ENCODE measurements around the gene GLT8D1.

The GLT8D1 gene

DNA sequence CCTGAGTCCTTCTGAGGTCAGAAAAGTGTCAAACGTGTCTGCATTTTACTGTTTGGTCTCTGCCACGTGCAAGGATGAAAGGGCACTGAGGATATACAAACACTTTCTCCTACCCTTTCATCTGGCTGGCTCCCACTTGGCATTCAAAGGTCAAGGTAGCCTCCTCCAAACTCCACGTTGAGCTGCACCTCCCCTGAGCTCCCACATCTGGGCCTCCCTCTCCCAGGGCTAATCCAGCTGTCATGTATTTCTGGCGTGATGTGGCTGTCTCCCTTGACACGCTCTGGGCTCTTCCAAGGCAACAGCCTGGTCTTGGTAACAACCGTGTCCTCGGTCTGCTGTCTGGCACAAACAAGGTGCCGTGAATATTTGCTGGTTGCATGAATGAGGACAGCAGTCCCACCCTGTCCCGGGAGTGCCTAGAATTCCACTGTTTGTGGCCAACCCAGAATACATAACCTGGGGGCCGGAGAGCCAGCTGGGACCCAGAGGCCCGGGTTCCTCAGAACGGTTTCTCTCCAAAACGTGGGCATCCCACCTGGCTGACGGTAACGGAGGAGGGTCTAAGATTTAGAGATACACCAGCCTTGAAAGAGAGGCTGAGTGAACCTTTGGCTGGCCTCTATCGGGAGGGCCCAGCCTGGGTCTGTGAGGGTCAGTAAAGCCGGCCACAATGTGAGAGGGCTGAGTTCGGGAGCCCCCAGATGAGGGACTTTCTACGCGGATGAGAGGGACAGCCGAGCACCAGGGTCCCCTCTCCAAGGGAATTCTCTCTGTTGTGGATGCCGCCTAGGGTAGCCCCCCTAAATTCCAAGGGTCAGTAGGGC lies 767 bp downstream of the GLT8D1 start:
- Histone ChIP-seq H3K27me3 (ENCODE audit: low read length) (no peaks in the 10 kb centered on the region), H3K27ac (ENCODE audit: low read depth, low read length) (peak overlapping the region; percentile 84), H3K4me2 (ENCODE audit: low read depth, low read length, poor library complexity, severe bottlenecking) (peak overlapping the region; percentile 81), H3K4me3 (ENCODE audit: insufficient read depth, low read length, poor library complexity, severe bottlenecking) (peak overlapping the region; percentile 84), H3K9me2 (replicated peaks; ENCODE audit: insufficient read depth, low read length) (no peaks in the 10 kb centered on the region), H3F3A (ENCODE audit: insufficient read depth) (peaks cover 35% of the 10 kb centered on the region), H3K36me3 (ENCODE audit: low read length) (0 out of 2 replicates have a peak, but pooled peaks cover 8% of the 10 kb centered on the region), H3K9me3 (ENCODE audit: insufficient read depth, low read length) (no peaks in the 10 kb centered on the region), H2AFZ (ENCODE audit: low read depth, low read length, severe bottlenecking) (peak overlapping the region; percentile 55), H3K79me2 (ENCODE audit: insufficient read depth, low read length) (peaks cover 32% of the 10 kb centered on the region; the same call in 1 of the 2 replicates), H4K20me1 (ENCODE audit: low read depth, low read length) (no peaks in the 10 kb centered on the region), H3K9ac (ENCODE audit: low read length) (peak overlapping the region; percentile 82)
- TF ChIP-seq, protein P1, sequence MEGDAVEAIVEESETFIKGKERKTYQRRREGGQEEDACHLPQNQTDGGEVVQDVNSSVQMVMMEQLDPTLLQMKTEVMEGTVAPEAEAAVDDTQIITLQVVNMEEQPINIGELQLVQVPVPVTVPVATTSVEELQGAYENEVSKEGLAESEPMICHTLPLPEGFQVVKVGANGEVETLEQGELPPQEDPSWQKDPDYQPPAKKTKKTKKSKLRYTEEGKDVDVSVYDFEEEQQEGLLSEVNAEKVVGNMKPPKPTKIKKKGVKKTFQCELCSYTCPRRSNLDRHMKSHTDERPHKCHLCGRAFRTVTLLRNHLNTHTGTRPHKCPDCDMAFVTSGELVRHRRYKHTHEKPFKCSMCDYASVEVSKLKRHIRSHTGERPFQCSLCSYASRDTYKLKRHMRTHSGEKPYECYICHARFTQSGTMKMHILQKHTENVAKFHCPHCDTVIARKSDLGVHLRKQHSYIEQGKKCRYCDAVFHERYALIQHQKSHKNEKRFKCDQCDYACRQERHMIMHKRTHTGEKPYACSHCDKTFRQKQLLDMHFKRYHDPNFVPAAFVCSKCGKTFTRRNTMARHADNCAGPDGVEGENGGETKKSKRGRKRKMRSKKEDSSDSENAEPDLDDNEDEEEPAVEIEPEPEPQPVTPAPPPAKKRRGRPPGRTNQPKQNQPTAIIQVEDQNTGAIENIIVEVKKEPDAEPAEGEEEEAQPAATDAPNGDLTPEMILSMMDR (IDR thresholded peaks at IDR 0.05; ENCODE audit: insufficient read depth, low read length, poor library complexity, severe bottlenecking): no peak
- no peak for TF ChIP-seq EZH2phosphoT487 (conservative IDR thresholded peaks at IDR 0.05; ENCODE audit: low read length)

DNA sequence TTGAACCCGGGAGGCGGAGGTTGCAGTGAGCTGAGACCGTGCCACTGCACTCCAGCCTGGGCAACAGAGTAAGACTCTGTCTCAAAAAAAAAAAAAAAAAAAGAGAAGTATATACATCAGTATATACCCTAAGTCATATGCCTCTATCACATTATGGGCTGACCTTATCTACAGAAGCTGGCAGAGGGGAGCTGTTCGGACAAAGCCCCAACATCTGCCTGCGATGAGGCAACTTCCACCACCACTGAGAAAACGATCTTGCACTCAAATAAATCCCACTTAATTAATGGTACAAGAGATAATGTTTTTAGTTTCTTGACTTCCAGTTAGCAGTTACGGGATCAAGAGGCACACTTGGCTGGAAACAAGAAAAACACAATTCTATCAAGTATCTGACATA lies 2.2 kb downstream of the GLT8D1 start:
- TF ChIP-seq, protein P1 (IDR thresholded peaks at IDR 0.05; ENCODE audit: insufficient read depth, low read length, poor library complexity, severe bottlenecking): no peak
- TF ChIP-seq EZH2phosphoT487 (conservative IDR thresholded peaks at IDR 0.05; ENCODE audit: low read length): no peak
- H3K4me2 ChIP-seq (ENCODE audit: low read depth, low read length, poor library complexity, severe bottlenecking): no peak overlapping the region

DNA sequence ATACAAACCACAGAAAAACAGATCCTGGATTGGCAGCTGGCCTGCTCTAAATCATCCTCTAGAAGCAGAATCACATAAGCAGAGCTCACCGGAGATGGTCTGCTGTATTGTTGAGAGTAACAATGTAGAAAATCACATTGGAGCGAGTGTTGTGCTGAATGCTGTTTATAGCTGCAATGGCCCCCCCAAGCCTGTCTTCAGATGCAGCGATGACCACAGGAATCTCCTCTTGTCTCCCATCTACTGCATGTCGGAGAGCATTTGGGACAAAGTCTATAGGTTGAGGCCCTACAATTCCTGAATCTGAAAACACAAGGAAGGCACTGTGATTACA lies 8.0 kb downstream of the GLT8D1 start:
- Histone ChIP-seq H4K20me1 (ENCODE audit: low read depth, low read length) (no peaks in the 10 kb centered on the region), H3K4me2 (ENCODE audit: low read depth, low read length, poor library complexity, severe bottlenecking) (no peak overlapping the region), H3K9me2 (replicated peaks; ENCODE audit: insufficient read depth, low read length) (no peaks in the 10 kb centered on the region), H3K36me3 (ENCODE audit: low read length) (peaks cover 41% of the 10 kb centered on the region), H3F3A (ENCODE audit: insufficient read depth) (peaks cover 68% of the 10 kb centered on the region), H3K27me3 (ENCODE audit: low read length) (no peaks in the 10 kb centered on the region), H3K79me2 (ENCODE audit: insufficient read depth, low read length) (no peaks in the 10 kb centered on the region), H3K9ac (ENCODE audit: low read length) (no peak overlapping the region), H3K27ac (ENCODE audit: low read depth, low read length) (peak overlapping the region; percentile 6; the same call in 1 of the 2 replicates), H3K9me3 (ENCODE audit: insufficient read depth, low read length) (no peaks in the 10 kb centered on the region), H3K4me3 (ENCODE audit: insufficient read depth, low read length, poor library complexity, severe bottlenecking) (no peak overlapping the region), H2AFZ (ENCODE audit: low read depth, low read length, severe bottlenecking) (no peak overlapping the region)
- TF ChIP-seq, protein P1 (IDR thresholded peaks at IDR 0.05; ENCODE audit: insufficient read depth, low read length, poor library complexity, severe bottlenecking): no peak
- TF ChIP-seq EZH2phosphoT487 (conservative IDR thresholded peaks at IDR 0.05; ENCODE audit: low read length): no peak

More for the DNA sequence above, 2.2 kb downstream of the GLT8D1 start:
- Histone ChIP-seq H3K9me2 (replicated peaks; ENCODE audit: insufficient read depth, low read length) (no peaks in the 10 kb centered on the region), H3K27ac (ENCODE audit: low read depth, low read length) (no peak overlapping the region), H3K79me2 (ENCODE audit: insufficient read depth, low read length) (peaks cover 31% of the 10 kb centered on the region; the same call in 1 of the 2 replicates), H2AFZ (ENCODE audit: low read depth, low read length, severe bottlenecking) (no peak overlapping the region), H4K20me1 (ENCODE audit: low read depth, low read length) (no peaks in the 10 kb centered on the region), H3K9ac (ENCODE audit: low read length) (no peak overlapping the region), H3K27me3 (ENCODE audit: low read length) (no peaks in the 10 kb centered on the region), H3K36me3 (ENCODE audit: low read length) (no peaks in the 10 kb centered on the region), H3K9me3 (ENCODE audit: insufficient read depth, low read length) (no peaks in the 10 kb centered on the region), H3F3A (ENCODE audit: insufficient read depth) (peaks cover 35% of the 10 kb centered on the region), H3K4me3 (ENCODE audit: insufficient read depth, low read length, poor library complexity, severe bottlenecking) (no peak overlapping the region)

Data from SU-DHL-6 (cell line).